Psoas muscle (tissue), 8 donors: ENCODE results near the gene TPRN. TPM values are rescaled to one million over a fixed set of nuclear protein-coding genes. Genes with fewer than 3 reads are reported as not detected.

Experiments used
- ATAC-seq, 4 donors: fragments of 200-7000 bp; cut with Tn5 transposase; one replicate each; pipeline ENCODE4 v1.9.1; 2020; ENCODE audit warnings: moderate library complexity in 3 of 4, mild to moderate bottlenecking in 2 of 4
- DNase-seq, 2 donors: peaks; one replicate each; pipeline ENCODE4 v3.0.0-alpha.2; 2020
- H3K27ac ChIP-seq: fragments of 200-600 bp; one replicate; pipeline ENCODE4 v1.8.0; 2022
- H3K27me3 ChIP-seq, 3 donors: fragments of 200-600 bp in 1 of 3; one replicate each; pipeline versions ENCODE4 v1.6.1 to v1.8.0; 2013 to 2022; ENCODE audit warnings: low read length in 2 of 3, mild to moderate bottlenecking in 2 of 3, moderate library complexity in 1 of 3; ENCODE audit not compliant: insufficient read depth in 3 of 3
- H3K36me3 ChIP-seq, 2 donors: fragments of 200-600 bp in 1 of 2; one replicate each; pipeline versions ENCODE4 v1.6.1 to v1.8.0; 2013 to 2022; ENCODE audit warnings: low read depth in 1 of 2, mild to moderate bottlenecking in 1 of 2, moderate library complexity in 1 of 2; ENCODE audit not compliant: insufficient read depth in 1 of 2
- H3K4me1 ChIP-seq: fragments of 200-600 bp; one replicate; pipeline ENCODE4 v1.8.0; 2022
- H3K4me3 ChIP-seq: fragments of 200-600 bp; one replicate; pipeline ENCODE4 v1.8.0; 2022; ENCODE audit warnings: mild to moderate bottlenecking
- H3K9me3 ChIP-seq: fragments of 200-600 bp; one replicate; pipeline ENCODE4 v1.8.0; 2022
- CTCF ChIP-seq: fragments of 200-600 bp; IDR thresholded peaks from one replicate; pipeline ENCODE4 v1.8.0; 2022; ENCODE audit warnings: antibody characterized with exemption
- WGBS, 3 donors: extraction: QIAGEN DNeasy Blood & Tissue Kit; methylation state at CpG; one replicate each; pipeline versions ENCODE4 v1.1.6 to v1.1.7; 2013; 5-methylcytosine and 5-hydroxymethylcytosine counted together
- intact Hi-C, 2 donors: fragments of 100-400 bp; cut with DNase I; formaldehyde crosslinking; loops; one replicate each; pipeline versions ENCODE4 v1.11.0 to v1.14.2; 2022
- polyA plus RNA-seq, 3 donors: library from polyadenylated mRNA; stranded (reverse); fragments of 200-250 nt; gene quantifications; one replicate each; pipeline ENCODE4 v1.2.3, GENCODE V29; 2013
- total RNA-seq, 4 donors: library from RNA; stranded (reverse); fragmentation: NEBNext Ultra II Directional in 2 of 4; extraction: Animal tissue kit (Norgen Biotek cat#: 25700) in 2 of 4; gene quantifications; one replicate each; pipeline versions ENCODE4 v1.2.1 to v1.2.4, GENCODE V29; 2021 to 2023
- donor health status: healthy with polysubstance abuse.
- donor health status: DM: no; HTN: no; CAD: no; lungs with moderate emphysema.
- donor health status: Bipolar disorder and iron deficiency.
- donor health status: healthy.
- donor health status: DM: yes; HTN: yes; CAD: no.
- donor health status: DM: no; HTN: no; CAD: no.
- donor health status: DM: no; HTN: no; CAD: no.
- donor health status: DM: yes; HTN: yes; CAD: no.

The TPRN gene
- total and polyA plus RNA-seq, 7 donors, result 3.6 to 11.3 (median 8.6) TPM

DNA sequence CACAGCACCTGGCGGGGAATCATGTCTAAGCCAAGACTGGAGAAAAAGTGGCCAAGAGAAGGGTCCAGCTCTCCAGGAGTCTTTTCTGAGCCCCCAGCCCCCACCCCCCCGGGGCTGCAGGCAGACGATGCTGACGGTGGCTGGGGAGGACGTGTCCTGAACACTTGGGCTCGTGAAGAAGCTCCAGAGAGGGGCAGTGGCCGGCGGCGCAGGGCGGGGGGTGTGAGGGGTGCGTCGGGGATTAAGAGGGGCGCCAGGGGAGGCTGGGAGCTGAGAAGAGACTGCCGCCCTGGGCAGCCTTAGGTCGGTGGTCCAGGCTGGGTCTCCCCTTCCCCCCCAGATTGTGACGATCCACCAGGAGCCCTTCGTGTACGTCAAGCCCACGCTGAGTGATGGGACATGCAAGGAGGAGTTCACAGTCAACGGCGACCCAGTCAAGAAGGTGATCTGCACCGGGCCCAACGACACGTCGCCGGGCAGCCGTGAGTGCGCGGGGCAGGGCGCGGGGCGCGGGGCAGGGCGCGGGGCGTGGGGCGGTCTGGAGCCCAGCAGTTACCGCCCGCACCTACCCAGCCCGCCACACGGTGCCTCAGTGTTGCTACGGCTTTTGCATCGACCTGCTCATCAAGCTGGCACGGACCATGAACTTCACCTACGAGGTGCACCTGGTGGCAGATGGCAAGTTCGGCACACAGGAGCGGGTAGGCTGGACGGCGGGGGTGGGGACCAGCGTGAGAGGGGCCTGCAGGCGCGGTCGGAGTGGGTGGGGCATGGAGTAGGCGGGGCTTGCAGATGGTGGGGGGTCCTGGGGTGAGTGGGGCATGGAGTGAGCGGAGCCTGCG lies 39.6 kb downstream of the TPRN start:
- H3K4me1 ChIP-seq, result peaks cover 6% of the 10 kb centered on the region
- H3K27ac ChIP-seq, result no peak overlapping the region
- no peak for TF ChIP-seq CTCF
- intact Hi-C loops, result no loop called here
- H3K9me3 ChIP-seq, result no peaks in the 10 kb centered on the region
- H3K27me3 ChIP-seq, result peaks cover 0 to 96% (median 55%) of the 10 kb centered on the region in 3 donors
- no peak overlapping the region for H3K4me3 ChIP-seq
- no peak for ATAC-seq
- 19 to 27% (median 24%) methylated on average over 54 to 56 of the region's 56 CpGs for WGBS, 3 donors
- no peak for DNase-seq
- H3K36me3 ChIP-seq, result no peaks in the 10 kb centered on the region

GRCh38 chr9:137160054-137160425 lies 40.5 kb downstream of the TPRN start:
- Histone ChIP-seq H3K4me3 (no peak overlapping the region), H3K27ac (no peak overlapping the region), H3K36me3 (no peaks in the 10 kb centered on the region), H3K4me1 (peaks cover 6% of the 10 kb centered on the region), H3K27me3 (peaks cover 0 to 95% (median 51%) of the 10 kb centered on the region in 3 donors), H3K9me3 (no peaks in the 10 kb centered on the region)
- 51 to 62% (median 61%) methylated on average over 15 to 17 of the region's 17 CpGs for WGBS, 3 donors
- intact Hi-C loops, result no loop called here
- no peak for ATAC-seq
- no peak for TF ChIP-seq CTCF
- no peak for DNase-seq

- intact Hi-C loops, result no loop called here
- H3K4me3 ChIP-seq, result no peak overlapping the region
- no peak overlapping the region for H3K27ac ChIP-seq
- no peak for TF ChIP-seq CTCF
- no peaks in the 10 kb centered on the region for H3K36me3 ChIP-seq
- ATAC-seq (no peak), DNase-seq (no peak)
- peaks cover 0 to 94% (median 46%) of the 10 kb centered on the region in 3 donors for H3K27me3 ChIP-seq
- H3K9me3 ChIP-seq, result no peaks in the 10 kb centered on the region
- WGBS, 3 donors, result 28 to 34% (median 31%) methylated on average over 12 to 14 of the region's 14 CpGs
- H3K4me1 ChIP-seq, result peaks cover 6% of the 10 kb centered on the region
These were observed 41.2 kb downstream of the TPRN start for GRCh38 chr9:137159105-137160053.

GRCh38 chr9:137158625-137159024 lies 41.9 kb downstream of the TPRN start:
- WGBS, 3 donors, result 29 to 50% (median 42%) methylated on average over 4 of the region's 4 CpGs
- Histone ChIP-seq H3K36me3 (no peaks in the 10 kb centered on the region), H3K9me3 (no peaks in the 10 kb centered on the region), H3K4me1 (peaks cover 6% of the 10 kb centered on the region), H3K27me3 (peaks cover 0 to 86% (median 41%) of the 10 kb centered on the region in 3 donors), H3K4me3 (no peak overlapping the region), H3K27ac (no peak overlapping the region)
- TF ChIP-seq CTCF, result no peak
- DNase-seq, result no peak
- intact Hi-C loops, result no loop called here
- ATAC-seq, result no peak
